Fibroblast of upper back skin (primary cell): ENCODE data around the gene WDR27.
"Not testable (repeated sequence)": the region's sequence is repeated elsewhere in the genome, so short reads cannot be mapped to it uniquely, and the experiment has no call there.

Source experiments
- DNase-seq: peaks from one replicate; pipeline ENCODE4 v3.0.0-alpha.2; 2013

Gene WDR27

DNA sequence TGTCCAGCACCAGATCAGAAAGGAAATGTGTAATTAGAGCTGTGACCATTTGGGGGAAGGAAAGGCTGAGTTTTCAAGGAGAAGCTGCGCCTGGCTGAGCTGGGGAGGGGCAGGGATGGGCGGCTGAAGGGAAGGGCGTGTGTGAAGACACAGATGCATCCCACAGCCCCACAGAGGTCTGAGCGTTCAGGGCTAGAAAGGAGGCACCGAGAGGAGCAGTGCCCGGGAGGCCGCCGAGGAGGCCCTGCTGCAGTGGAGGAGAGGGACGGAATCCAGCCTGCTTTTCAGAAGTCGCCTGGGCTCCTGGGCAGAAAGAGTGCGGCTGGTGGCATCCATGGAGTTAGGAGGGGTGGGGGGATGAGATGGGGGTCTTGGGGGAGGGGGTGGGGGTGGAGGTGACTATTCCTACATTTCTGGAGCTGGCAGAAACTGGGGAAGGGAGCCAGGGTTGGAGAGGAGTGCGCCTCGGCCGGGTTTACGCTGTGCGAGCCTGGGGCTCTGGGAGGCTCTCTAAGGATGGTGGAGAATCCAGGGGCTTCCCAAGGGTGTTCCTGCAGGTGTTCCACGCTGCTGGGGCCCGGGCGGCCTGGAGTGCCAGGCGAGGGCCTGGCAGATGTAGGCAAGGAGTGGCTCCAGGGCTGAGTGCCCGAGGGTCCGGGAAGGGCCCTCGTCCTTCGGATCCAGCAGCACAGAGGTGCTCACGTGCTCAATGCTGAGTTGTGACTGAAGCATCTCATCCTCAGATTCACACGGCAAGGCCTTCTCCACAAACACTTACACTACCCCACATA is 41.8 kb downstream of the WDR27 start:
- DNase-seq, result no peak

DNA sequence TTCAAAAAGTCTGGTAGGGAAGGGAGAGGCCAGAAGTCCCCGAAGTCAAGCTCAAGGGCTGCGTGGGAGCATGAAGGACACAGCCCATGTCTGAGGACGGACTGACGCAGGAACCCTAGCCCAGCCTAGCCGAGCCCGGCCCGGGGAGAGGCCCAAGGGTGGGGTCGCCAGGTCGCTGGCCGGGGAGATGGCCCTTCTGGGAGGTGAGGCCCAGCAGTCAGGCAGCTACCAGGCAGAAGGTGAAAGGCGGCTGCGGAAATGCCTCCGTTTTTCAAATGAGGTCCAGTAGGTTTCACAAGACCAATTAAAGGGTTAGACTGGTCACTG is 44.6 kb downstream of the WDR27 start:
- no peak for DNase-seq

DNA sequence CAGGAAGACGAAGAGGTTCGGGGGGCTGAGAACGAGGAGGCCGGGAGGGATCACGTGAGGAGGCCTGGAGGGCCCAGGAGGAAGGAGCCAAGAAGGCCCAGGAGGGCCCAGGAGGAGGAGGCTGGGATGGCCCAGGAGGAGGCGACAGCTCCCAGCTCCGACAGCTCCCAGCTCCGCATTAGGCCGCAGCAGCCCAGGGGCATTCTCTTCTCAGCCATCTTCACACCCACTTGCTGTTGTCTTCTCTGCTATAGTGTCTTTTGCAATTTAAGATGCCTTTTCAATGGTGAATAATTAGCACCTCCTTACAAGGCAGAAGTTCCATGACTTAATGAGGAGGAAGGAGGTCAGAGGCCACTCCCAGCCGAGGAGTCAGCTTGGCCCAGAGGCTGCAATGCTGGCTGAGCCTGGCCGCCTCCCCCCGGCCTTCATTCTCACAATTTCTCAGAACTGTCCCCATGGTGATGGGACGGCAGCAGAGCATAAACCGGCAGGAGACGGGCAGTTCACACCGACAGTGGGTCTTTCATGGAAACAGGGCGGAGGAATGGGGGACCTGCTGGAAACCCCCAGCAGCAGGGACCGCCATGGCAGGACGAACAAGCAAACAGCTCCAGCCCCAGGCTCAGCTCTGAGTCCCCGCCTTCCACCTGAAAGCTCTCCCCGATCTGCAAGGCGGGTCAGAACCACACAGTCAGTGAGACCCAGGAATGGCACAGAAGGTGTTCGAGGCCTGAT is 45.1 kb downstream of the WDR27 start:
- no peak for DNase-seq

DNA sequence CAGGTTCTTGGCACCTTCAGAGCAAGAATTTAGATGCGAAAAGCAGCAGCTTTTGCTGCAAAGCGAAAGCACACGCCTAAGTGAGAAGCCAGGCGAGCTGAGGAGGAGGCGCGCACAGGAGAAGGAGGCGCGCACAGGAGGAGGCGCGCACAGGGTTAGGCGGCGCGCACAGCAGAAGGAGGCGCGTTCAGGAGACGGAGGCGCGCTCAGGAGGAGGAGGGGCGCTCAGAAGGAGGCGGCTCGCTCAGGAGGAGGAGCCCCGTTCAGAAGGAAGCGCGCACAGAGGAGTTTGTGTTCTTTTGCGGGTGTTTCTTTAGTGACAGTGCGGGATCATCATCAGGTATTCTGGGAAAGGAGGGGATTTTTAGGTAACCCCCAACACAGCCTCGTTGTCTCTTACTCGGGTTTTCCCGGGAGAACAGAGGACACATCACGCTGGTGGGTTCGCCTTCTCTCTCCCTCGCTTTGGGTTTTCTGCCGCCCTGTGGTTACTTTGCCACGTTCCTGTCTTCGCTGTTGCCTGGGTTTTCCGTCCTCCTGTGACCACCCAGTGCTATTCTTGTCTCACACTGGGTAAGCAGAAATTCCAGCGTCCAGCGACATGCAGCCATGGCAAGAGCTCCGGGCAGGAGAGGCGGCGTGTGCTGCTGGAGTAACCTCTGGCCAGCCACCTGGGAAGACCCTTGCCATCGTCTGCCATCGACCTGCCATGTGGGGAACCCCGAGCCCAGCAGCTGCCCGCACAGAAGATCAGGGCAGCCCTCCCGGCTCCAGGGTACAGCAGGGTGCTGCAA is 47.0 kb downstream of the WDR27 start:
- peak; percentile 68 for DNase-seq

DNA sequence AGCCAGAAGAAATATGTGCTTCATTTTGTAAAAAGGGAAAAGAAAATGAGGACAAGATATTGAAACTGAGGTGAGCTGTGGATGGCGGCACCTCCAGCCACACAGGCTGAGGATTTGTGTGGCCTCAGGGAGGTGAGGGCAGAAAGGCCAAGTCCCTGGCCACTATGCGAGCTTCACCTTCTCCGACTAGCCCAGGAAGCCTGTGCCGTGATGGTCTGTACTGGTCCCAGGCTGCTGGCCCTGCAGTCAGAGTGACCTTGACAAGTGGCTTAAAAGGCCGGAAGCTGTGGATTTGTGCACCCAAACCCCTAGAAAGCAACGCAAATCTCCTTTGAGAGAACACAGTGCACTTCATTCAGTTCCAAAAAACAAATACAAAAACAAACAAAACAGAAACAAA is 48.1 kb downstream of the WDR27 start:
- no peak for DNase-seq

DNA sequence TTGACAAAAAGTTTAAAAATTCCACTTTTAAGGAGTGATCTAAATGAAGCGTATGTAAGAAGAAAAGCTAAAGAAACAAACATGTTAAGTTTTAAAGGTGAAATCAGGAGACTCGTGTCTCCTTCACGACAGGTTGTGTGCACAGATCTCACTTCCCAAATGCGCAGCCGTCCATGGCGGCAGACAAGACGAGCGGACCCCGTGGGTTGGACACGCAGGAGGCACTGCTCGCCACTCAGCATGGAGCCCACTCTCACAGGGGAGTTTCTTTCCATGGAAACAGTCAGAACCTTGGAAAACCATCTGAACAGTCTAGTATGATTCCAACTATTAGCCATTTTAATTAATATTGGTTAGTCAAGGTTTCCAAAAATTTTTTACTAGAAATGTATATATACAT is 48.9 kb downstream of the WDR27 start:
- no peak for DNase-seq

DNA sequence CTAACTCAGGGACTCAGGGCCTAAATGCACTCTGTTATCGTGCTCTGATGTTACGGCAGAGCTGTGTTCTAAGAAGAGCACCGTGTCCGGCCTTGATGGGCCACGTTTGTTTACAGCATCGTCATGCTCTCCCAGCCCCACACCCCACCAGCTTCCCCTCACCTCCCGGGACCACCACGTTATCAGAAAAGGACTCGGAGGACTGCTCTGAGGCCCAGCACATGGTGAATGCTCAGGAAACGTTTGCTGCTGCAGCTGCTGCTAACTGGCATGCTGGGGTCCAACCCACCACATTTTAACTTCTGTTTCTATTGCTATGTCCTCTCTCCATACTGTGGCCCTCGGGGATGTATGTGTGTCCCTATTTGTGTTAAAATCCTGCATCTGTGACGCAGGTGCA is 50.3 kb downstream of the WDR27 start:
- no peak for DNase-seq

DNA sequence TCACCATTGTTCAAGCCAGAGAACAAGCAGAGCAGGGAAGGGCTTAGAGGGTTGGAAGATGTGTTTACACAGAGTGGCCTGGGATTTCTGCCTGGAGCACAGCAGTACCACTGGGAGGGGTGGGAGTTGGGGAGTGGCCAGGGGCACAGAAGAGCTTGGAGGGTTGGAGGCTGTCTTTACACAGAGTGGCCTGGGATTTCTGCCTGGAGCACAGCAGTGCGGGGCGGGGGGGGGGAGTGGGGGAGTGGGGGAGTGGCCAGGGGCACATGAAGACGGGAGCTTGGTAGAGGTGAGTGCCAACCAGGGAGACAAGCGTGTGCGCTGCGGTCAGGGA is 50.9 kb downstream of the WDR27 start:
- DNase-seq, result no peak

DNA sequence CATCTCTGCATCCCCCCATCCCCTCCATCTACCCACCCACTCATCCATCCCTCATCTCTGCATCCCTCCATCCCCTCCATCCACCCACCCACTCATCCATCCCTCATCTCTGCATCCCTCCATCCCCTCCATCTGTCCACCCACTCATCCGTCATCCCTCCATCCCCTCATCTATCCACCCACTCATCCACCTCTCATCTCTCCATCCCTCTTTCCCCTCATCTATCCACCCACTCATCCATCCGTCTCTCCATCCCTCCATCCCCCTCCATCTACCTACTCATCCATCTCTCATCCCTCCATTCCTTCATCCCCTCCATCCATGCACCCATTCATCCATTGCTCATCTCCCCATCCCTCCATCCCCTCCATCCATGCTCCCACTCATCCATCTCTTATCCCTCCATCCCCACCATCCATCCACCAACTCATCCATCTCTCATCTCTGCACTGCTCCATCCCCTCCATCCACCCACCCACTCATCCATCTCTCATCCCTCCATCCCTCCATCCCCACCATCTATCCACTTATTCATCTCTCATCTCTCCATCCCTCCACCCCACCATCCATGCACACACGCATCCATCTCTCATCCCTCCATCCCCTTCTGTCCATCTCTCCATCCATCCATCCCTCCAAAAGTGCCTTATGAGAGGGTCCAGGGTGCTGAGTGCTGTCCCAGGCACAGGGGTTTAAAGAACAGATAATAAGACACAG is 51.4 kb downstream of the WDR27 start:
- DNase-seq, result no peak

DNA sequence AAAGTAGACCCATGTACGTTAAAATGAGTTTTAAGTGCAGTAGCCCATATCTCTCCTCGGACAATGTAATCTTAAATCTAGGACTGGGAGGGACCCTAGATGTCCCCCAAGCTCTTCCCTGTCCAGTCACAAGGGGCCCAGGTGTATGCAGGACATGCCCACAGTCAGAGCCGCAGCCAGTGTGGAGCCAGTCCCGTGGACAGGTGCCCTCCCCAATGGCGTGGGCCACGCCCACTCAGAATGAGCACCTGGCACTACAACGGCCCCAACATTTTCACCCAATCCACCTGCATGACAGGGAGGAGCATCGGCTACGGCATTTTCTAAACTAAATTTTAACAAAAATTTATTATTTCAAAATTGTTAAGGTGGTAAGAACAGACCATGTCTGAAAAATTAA is 53.2 kb downstream of the WDR27 start:
- no peak for DNase-seq

DNA sequence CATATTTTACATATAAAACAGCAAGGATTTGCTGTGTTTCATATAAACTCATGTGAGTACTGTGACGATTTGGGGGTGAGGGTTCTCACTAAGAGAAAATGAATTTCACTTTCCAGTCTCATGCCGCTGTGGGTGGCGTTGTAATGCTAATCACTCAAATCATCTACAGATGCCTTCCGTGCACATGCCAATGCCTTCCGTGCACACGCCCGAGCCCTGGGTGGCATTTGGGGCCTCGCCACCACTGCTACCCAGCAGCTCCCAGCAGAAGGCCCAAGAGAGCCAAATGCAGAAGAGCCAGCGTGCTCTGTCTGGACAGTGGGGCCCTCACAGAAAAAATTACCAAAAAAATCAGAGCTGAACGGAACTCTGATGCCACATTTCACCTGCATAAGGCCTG is 53.7 kb downstream of the WDR27 start:
- DNase-seq, result no peak

DNA sequence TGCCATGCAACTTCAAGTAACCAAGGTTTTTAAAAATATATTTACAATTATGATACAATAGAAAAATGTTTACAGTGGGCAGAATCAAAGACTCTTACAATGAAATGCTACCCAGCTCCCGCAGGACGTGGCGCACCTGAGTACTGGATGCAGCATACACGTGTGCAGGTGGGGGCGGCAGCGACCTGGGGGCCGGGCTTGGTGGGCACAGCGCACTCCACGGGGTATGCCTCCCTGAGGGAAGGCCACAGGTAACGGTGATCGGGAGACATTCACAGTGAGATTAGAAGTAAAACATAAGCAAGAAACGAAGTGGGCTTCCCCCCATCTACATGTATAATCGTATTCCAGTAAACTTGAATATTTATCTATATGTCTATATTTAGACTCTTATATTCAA is 54.2 kb downstream of the WDR27 start:
- no peak for DNase-seq

DNA sequence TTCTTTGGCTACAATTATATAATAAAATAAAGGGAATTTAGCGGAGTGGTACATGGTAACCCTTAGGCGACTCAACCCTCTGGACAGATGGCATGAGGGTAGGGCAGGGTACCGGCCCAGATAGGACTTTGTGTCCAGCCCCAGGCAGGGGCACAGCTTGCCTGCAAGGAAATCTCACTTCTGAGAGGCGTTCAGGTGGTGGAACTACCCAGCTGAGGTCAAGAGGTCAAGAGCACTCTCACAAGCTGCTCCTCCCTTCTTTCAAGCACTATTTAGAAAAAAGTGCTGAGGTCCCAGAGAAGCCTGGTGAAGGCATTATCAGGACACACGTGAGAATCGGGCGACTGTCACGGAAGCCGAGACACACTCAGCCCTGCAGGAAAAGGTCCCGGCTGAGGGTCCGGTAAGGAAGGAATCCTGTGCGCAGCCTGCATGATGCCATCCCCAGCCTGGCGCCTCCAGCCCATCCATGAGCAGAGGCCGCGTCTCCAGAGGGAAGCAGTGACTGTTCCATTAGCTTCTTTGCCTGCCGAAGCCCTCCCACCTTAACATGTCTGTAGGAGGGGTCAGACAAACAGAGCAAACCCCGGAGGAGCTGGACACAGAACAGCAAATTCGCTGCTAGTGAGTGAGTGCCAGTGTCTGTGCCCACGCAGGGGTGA is 54.8 kb downstream of the WDR27 start:
- no peak for DNase-seq

DNA sequence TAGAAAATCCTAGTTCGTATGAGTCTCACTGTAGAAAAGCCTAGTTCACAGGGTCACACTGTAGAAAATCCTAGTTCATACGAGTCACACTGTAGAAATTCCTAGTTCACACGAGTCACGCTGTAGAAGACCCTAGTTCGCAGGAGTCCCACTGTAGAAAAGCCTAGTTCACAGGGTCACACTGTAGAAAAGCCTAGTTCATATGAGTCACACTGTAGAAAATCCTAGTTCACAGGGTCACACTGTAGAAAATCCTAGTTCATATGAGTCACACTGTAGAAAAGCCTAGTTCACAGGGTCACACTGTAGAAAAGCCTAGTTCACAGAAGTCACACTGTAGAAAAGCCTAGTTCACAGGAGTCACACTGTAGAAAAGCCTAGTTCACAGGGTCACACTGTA is 56.4 kb downstream of the WDR27 start:
- DNase-seq, result not testable (repeated sequence)

DNA sequence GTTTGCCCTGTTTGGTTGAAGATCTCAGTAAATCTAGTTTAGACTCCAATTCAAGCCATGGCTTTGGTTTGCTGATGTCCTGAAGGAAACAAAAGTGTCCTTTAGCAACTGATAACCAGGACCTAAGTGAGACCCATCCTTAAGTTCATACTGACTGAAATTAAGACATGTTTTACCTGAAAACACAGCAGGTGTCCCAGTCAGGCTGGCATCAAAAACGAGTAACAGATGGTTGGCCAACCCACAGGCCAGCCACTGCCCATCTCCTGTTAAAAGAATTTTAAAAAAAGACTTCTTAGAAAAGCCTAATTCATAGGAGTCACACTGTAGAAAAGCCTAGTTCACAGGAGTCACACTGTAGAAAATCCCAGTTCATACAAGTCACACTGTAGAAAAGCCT is 58.3 kb downstream of the WDR27 start:
- DNase-seq, result no peak

DNA sequence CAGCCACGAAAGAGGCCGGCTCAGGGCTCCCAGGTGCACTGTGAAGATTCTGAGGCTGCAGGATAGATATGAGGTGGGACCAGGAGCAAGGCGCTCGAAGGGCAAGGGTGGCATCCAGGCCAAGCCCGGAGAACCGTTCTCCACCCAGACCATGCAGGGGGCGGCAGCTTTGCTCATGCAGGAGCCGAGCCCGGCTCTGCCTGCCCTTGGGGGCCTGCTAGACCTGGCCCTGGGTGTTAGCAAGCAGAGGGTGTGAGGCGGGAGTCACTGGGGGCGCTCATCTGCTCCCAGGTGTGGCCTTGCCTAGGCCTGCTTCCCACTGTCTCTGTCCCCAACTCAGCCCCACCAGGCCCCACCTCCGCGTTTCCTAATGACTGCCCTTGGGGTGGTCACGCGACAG is 59.4 kb downstream of the WDR27 start:
- DNase-seq, result no peak

DNA sequence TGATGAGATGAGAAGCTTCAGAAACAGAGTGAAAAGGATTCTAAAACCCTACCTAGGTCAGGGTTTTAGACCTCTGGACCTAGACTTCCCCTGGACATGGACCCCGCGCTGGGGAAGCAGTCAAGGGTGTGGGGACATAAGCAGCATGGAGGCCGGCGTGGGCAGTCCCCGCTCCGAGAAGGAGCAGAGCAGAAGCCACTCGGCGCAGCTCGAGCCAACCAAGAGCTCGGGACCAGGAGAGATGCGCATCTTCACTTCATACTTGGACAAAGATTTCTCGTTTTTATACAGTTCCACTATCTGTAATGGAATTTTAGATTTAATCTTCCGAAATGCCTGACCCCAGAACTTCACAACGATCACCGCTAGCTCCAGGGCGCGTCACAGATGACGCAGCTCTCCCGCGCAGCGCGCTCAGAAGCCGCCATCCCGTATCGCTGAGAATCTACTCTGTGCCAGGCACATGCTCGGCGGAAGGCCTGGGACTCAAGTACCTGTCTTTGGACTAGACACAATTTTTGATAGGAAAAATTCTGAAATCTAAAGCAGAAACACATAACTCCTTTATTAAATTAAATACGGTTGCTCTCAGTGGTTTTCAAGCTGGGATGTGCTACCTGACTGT is 60.3 kb downstream of the WDR27 start:
- DNase-seq, result no peak

DNA sequence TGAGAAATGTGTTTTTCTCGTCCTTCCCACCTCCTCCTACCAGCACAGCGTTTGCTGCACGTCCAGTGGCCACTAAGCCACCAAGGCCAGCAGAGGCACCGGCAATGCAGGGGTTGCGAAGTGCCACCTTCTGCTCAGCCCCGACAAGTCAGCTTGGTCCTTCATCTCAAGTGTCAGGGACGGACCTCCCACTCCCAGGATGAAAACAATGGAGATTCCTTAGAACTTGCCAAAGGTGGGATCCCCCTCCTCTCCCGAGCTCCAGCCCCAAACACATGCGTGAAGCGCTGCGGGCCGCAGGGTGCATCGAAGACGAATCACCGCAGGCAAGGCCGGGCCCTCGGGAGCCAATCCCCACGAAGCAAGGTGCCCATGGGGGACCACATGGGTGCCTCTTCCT is 60.8 kb downstream of the WDR27 start:
- DNase-seq, result no peak

DNA sequence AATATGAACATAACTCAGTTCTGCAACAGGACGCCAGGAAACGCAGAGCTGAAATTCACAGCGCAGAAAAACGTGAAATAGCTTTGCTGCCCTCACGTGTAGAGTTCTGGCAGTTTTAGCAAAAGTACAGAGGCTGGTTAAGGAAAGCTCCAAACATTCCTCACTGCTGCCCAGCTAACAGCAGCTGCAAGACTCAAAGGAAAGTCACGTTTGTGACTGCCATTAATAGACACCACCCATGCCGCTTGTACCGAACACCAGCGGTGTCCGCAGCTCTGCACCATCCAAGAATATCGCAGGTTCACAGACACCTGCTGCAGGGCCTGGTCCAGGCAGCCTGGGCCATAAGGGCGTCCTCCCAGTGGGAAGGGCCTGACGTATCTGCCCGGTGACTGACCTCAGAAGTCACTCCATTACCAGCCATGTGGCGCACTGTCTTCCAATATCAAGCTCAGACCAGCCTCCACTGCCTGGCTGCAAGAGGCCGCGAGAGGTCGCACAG is 61.4 kb downstream of the WDR27 start:
- peak; percentile 67 for DNase-seq

DNA sequence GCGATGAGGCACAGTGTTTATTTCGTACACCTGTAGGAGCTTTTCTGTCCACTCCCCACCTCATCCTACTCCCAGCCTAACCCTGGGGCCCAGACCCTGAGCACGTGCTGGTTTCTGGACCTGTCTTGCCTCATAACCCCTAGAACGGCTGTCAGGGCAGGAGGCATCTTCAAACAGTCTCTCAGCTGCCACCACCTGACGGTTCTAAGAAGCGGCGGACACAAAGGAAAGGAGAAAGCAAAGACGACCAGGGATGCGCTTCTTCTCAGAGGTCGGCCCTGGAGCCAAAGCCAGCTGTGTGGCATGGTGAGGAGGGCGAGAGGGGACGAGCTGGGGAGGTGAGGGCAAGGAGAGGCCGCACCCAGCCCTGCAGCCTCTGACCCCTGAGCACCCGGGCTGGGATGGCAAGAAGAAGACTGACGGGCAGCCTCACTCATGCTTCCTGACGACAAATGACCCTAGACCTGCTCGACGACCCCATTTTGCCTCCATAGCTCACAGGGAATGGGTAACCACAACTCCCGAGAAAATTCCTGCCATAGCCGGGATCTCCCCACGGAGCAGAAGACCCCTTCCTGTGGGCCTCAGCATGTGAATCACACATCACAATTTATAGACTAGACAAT is 62.1 kb downstream of the WDR27 start:
- DNase-seq, result peak; percentile 25

DNA sequence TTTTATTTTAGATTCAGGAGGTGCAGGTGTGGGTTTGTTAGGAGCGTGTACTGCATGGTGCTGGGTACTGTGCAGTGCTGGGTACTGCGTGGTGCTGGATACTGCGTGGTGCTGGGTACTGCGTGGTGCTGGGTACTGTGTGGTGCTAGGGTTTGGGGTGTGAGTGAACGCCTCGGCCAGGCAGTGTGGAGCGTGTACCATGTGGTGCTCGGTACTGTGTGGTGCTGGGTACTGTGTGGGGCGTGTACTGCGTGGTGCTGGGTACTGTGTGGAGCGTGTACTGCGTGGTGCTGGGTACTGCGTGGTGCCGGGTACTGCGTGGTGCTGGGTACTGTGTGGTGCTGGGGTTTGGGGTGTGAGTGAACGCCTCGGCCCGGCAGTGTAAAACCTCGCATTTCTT is 62.9 kb downstream of the WDR27 start:
- DNase-seq, result no peak

DNA sequence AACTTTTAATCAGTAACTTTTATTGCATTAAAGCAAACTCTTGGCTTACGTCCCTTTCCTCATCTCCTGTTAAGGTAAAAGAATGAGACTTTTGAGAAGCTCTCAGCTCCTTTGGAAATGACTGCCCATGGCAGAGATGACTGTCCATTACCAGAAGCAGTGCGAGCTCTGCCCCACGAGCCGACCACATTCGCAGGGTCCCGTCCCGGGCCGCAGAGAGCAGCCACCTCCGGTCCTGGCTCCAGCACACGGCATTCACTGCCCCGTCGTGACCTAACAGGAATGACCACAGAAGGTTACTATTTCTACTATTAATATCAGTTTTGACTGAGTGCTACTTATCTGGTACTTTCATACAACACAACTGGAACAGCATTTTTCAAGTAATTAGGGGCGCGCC is 63.4 kb downstream of the WDR27 start:
- DNase-seq, result no peak
